Tibial nerve (tissue), 4 donors: ENCODE measurements around the gene MUSK. TPM values are rescaled to one million over a fixed set of nuclear protein-coding genes. Genes with fewer than 3 reads are reported as not detected.
"Not testable (repeated sequence)": the region's sequence is repeated elsewhere in the genome, so short reads cannot be mapped to it uniquely, and the experiment has no call there.

Experiments used
- DNase-seq, 2 donors: peaks; one replicate each; pipeline ENCODE4 v3.0.0-alpha.2; 2019; ENCODE audit warnings: low spot score in 2 of 2
- H3K27ac ChIP-seq, 4 donors: fragments of 200-600 bp; sonication (generic) in 3 of 4; one replicate each; pipeline ENCODE4 v1.5.1; 2017 to 2019; ENCODE audit warnings: mild to moderate bottlenecking in 1 of 4
- H3K27me3 ChIP-seq, 2 donors: fragments of 200-600 bp; sonication (generic) in 1 of 2; one replicate each; pipeline versions ENCODE4 v1.5.1 to v1.6.0; 2017 to 2019
- H3K36me3 ChIP-seq, 3 donors: fragments of 200-600 bp; sonication (generic); one replicate each; pipeline ENCODE4 v1.5.1; 2018 to 2019
- H3K4me1 ChIP-seq, 4 donors: fragments of 200-600 bp; sonication (generic) in 3 of 4; one replicate each; pipeline ENCODE4 v1.5.1; 2017 to 2019
- H3K4me3 ChIP-seq, 4 donors: fragments of 200-600 bp; sonication (generic) in 3 of 4; one replicate each; pipeline ENCODE4 v1.5.1; 2017 to 2019; ENCODE audit warnings: mild to moderate bottlenecking in 1 of 4, moderate library complexity in 1 of 4
- H3K9me3 ChIP-seq, 4 donors: fragments of 200-600 bp; sonication (generic) in 3 of 4; one replicate each; pipeline ENCODE4 v1.5.1; 2017 to 2019
- EP300 ChIP-seq, 2 donors: sonication (generic); formaldehyde crosslinking; IDR thresholded peaks; one replicate each; pipeline ENCODE4 v1.6.1; 2017; ENCODE audit warnings: antibody characterized with exemption in 2 of 2, mild to moderate bottlenecking in 1 of 2
- POLR2A ChIP-seq, 2 donors: fragments of 450-650 bp; IDR thresholded peaks; one replicate each; pipeline ENCODE4 v1.6.1; 2017; ENCODE audit warnings: antibody characterized with exemption in 2 of 2, mild to moderate bottlenecking in 2 of 2, moderate library complexity in 2 of 2
- WGBS, 2 donors: methylation state at CpG; one replicate each; pipeline ENCODE4 v1.1.5; 2018; 5-methylcytosine and 5-hydroxymethylcytosine counted together
- total RNA-seq, 4 donors: library from RNA; depleted of rRNA; stranded (reverse); fragments of >200 nt; gene quantifications; one replicate each; pipeline ENCODE4 v1.1.0, GENCODE V29; 2016
- TF ChIP-seq, protein P1 (sequence below), 5 experiments: fragments of 200-600 bp in 3 of 5; fragments of 450-650 bp in 2 of 5; sonication (generic) in 3 of 5; IDR thresholded peaks; one replicate each; pipeline ENCODE4 v1.5.1; 2016 to 2019; ENCODE audit warnings: antibody characterized with exemption in 5 of 5, mild to moderate bottlenecking in 3 of 5, moderate library complexity in 2 of 5

The MUSK gene
- total RNA-seq, 4 donors from 2014 or later = 0.22 to 0.63 (median 0.59) TPM; not detected in 1

- Histone ChIP-seq H3K4me3 (no peak overlapping the region), H3K27me3 (no peaks in the 10 kb centered on the region), H3K4me1 (no peaks in the 10 kb centered on the region), H3K9me3 (no peaks in the 10 kb centered on the region), H3K27ac (no peak overlapping the region), H3K36me3 (no peaks in the 10 kb centered on the region)
- TF ChIP-seq, protein P1, sequence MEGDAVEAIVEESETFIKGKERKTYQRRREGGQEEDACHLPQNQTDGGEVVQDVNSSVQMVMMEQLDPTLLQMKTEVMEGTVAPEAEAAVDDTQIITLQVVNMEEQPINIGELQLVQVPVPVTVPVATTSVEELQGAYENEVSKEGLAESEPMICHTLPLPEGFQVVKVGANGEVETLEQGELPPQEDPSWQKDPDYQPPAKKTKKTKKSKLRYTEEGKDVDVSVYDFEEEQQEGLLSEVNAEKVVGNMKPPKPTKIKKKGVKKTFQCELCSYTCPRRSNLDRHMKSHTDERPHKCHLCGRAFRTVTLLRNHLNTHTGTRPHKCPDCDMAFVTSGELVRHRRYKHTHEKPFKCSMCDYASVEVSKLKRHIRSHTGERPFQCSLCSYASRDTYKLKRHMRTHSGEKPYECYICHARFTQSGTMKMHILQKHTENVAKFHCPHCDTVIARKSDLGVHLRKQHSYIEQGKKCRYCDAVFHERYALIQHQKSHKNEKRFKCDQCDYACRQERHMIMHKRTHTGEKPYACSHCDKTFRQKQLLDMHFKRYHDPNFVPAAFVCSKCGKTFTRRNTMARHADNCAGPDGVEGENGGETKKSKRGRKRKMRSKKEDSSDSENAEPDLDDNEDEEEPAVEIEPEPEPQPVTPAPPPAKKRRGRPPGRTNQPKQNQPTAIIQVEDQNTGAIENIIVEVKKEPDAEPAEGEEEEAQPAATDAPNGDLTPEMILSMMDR (IDR thresholded peaks at IDR 0.05) = no peak
- TF ChIP-seq POLR2A (IDR thresholded peaks at IDR 0.05) = no peak
- TF ChIP-seq EP300 (IDR thresholded peaks at IDR 0.05) = no peak
- DNase-seq = no peak
- WGBS, 2 donors = 67 to 70% methylated on average over 3 of the region's 3 CpGs
Observed at GRCh38 chr9:110812886-110813285, 144.3 kb downstream of the MUSK start.

DNA sequence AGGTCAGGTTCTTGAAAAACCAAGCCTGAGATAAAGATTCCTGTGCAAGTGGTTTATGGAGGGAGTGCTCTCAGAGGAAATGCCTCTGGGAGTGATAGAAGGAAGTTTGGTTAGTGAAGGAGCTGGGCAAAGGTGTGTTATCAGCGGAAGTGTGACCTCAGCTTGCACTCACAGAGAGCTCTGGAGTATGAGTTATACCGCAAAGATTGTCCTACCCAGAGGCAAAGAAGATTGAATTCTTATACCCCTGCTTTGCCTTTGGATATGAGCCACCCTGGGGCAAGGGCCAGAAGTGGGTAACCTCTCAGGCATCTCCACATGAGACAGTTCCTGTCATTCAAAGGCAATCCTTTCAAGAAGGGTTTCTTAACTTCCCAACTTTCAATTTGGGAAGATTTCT is 145.6 kb downstream of the MUSK start:
- Histone ChIP-seq H3K27me3 (no peaks in the 10 kb centered on the region), H3K36me3 (no peaks in the 10 kb centered on the region), H3K9me3 (no peaks in the 10 kb centered on the region), H3K4me3 (no peak overlapping the region), H3K27ac (no peak overlapping the region), H3K4me1 (no peaks in the 10 kb centered on the region)
- TF ChIP-seq, protein P1 (IDR thresholded peaks at IDR 0.05) = no peak
- no peak for TF ChIP-seq POLR2A (IDR thresholded peaks at IDR 0.05)
- no peak for TF ChIP-seq EP300 (IDR thresholded peaks at IDR 0.05)
- DNase-seq = no peak
- WGBS, 2 donors = 46 to 64% methylated on average over 2 of the region's 2 CpGs

- WGBS, 2 donors = 51 to 55% methylated on average over 1 of the region's 1 CpG
Observed at GRCh38 chr9:110815361-110815760, 146.8 kb downstream of the MUSK start.

GRCh38 chr9:110820381-110820780 is 151.8 kb downstream of the MUSK start:
- DNase-seq = no peak
- H3K4me3 ChIP-seq = no peak overlapping the region
- peaks cover 0 to 4% (median 0%) of the 10 kb centered on the region in 4 donors for H3K4me1 ChIP-seq
- no peaks in the 10 kb centered on the region for H3K36me3 ChIP-seq
- H3K9me3 ChIP-seq = peaks cover 0 to 2% (median 0%) of the 10 kb centered on the region in 4 donors
- H3K27ac ChIP-seq = no peak overlapping the region
- WGBS, 2 donors = 27 to 30% methylated on average over 1 of the region's 1 CpG
- TF ChIP-seq POLR2A (IDR thresholded peaks at IDR 0.05) (no peak), EP300 (IDR thresholded peaks at IDR 0.05) (no peak)
- TF ChIP-seq, protein P1 (IDR thresholded peaks at IDR 0.05) = no peak
- H3K27me3 ChIP-seq = no peaks in the 10 kb centered on the region

More at GRCh38 chr9:110815361-110815760, 146.8 kb downstream of the MUSK start:
- H3K27me3 ChIP-seq = no peaks in the 10 kb centered on the region
- peaks cover 0 to 2% (median 0%) of the 10 kb centered on the region in 4 donors for H3K4me1 ChIP-seq
- H3K9me3 ChIP-seq = no peaks in the 10 kb centered on the region
- TF ChIP-seq EP300 (IDR thresholded peaks at IDR 0.05) (no peak), POLR2A (IDR thresholded peaks at IDR 0.05) (no peak)
- TF ChIP-seq, protein P1 (IDR thresholded peaks at IDR 0.05) = no peak
- no peak overlapping the region for H3K27ac ChIP-seq
- DNase-seq = no peak
- no peaks in the 10 kb centered on the region for H3K36me3 ChIP-seq
- no peak overlapping the region for H3K4me3 ChIP-seq

GRCh38 chr9:110821064-110821463 is 152.5 kb downstream of the MUSK start:
- Histone ChIP-seq H3K4me1 (peaks cover 0 to 4% (median 0%) of the 10 kb centered on the region in 4 donors), H3K27ac (no peak overlapping the region), H3K27me3 (no peaks in the 10 kb centered on the region), H3K36me3 (no peaks in the 10 kb centered on the region), H3K4me3 (no peak overlapping the region), H3K9me3 (peaks cover 0 to 2% (median 0%) of the 10 kb centered on the region in 4 donors)
- TF ChIP-seq, protein P1 (IDR thresholded peaks at IDR 0.05) = no peak
- TF ChIP-seq POLR2A (IDR thresholded peaks at IDR 0.05) = no peak
- no peak for TF ChIP-seq EP300 (IDR thresholded peaks at IDR 0.05)
- WGBS, 2 donors = 24 to 52% methylated on average over 1 of the region's 1 CpG
- DNase-seq = no peak

GRCh38 chr9:110825129-110825528 is 156.5 kb downstream of the MUSK start:
- not testable (repeated sequence) for H3K9me3 ChIP-seq, H3K27me3 ChIP-seq, H3K36me3 ChIP-seq, H3K27ac ChIP-seq, H3K4me3 ChIP-seq, DNase-seq
- peaks cover 0 to 18% (median 0%) of the 10 kb centered on the region in 4 donors for H3K4me1 ChIP-seq
